GM10266 (cell line): ENCODE data around the gene ELFN1.

Experiments used
- DNase-seq: peaks from one replicate; pipeline ENCODE4 v3.0.0; 2012; ENCODE audit errors: extremely low spot score
- TF ChIP-seq, protein P1 (sequence below): IDR thresholded peaks from 2 replicates; pipeline ENCODE4 v1.5.1; 2012; ENCODE audit warnings: mild to moderate bottlenecking, low read depth; ENCODE audit not compliant: control insufficient read depth, insufficient read depth; ENCODE audit errors: missing control alignments

ELFN1 gene

DNA sequence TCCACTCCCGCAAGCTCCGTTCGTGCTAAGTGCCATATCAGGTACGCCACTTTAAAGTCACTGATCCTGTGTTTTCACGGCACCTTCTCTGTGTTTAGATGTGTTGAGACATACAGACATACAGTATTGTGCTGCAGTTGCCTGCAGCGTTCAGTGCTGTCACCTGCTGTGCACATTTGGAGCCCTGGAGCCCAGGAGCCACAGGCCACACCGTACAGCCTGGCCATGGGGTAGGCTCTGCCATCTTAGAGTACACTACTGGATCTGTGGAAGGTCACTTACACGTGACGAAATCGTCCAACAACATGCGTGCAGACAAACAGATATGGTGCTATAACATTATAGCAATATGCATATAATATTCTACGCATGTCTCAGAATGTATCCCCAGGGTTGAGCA lies 111.3 kb downstream of the ELFN1 start:
- TF ChIP-seq, protein P1, sequence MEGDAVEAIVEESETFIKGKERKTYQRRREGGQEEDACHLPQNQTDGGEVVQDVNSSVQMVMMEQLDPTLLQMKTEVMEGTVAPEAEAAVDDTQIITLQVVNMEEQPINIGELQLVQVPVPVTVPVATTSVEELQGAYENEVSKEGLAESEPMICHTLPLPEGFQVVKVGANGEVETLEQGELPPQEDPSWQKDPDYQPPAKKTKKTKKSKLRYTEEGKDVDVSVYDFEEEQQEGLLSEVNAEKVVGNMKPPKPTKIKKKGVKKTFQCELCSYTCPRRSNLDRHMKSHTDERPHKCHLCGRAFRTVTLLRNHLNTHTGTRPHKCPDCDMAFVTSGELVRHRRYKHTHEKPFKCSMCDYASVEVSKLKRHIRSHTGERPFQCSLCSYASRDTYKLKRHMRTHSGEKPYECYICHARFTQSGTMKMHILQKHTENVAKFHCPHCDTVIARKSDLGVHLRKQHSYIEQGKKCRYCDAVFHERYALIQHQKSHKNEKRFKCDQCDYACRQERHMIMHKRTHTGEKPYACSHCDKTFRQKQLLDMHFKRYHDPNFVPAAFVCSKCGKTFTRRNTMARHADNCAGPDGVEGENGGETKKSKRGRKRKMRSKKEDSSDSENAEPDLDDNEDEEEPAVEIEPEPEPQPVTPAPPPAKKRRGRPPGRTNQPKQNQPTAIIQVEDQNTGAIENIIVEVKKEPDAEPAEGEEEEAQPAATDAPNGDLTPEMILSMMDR: no peak

GRCh38 chr7:1785839-1786238 lies 115.8 kb downstream of the ELFN1 start:
- TF ChIP-seq, protein P1: no peak
- no peak for DNase-seq

More for the DNA sequence above, 111.3 kb downstream of the ELFN1 start:
- DNase-seq: no peak

DNA sequence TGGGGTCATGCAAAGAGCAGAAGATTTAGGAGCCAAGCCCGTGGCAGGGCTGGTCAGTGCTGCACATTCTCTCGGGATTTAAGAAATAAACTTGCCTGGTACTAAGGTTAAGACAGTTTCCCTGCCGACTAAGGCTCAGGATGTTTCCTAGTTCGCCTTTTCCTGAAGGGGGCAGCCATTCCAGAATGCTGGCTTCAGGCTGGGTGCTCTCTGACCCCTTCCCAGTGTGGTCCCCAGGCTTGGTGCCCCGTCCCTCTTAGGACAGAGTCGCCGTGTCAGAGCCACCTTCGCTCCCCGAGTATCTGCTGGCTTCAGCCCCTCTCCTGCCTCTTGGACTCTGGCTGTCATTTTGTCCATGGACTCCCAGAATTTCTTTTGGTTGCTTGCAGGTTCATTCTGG lies 117.2 kb downstream of the ELFN1 start:
- TF ChIP-seq, protein P1: no peak
- no peak for DNase-seq

DNA sequence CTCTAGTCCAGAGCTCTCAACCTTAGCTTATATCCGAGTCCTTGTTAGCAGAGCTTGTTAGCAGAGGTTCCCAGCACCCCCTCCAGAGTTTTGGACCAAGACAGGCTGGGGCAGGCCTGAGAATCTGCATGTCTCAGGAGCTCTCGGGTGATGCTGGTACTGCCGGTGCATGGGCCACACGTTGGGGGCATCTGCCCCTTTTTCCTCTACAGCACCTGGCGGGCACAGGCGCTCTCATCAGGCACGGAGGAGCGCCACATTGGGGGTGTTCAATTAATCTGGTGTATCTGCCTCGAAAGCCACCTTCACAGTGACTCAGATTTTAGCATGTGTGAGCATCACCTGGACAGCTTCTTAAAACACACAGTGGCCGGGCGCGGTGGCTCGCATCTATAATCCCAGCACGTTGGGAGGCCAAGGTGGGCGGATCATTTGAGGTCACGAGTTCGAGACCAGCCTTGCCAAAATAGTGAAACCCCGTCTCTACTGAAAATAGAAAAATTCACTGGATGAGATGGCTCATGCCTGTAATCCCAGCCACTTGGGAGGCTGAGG lies 117.7 kb downstream of the ELFN1 start:
- TF ChIP-seq, protein P1: no peak
- no peak for DNase-seq

DNA sequence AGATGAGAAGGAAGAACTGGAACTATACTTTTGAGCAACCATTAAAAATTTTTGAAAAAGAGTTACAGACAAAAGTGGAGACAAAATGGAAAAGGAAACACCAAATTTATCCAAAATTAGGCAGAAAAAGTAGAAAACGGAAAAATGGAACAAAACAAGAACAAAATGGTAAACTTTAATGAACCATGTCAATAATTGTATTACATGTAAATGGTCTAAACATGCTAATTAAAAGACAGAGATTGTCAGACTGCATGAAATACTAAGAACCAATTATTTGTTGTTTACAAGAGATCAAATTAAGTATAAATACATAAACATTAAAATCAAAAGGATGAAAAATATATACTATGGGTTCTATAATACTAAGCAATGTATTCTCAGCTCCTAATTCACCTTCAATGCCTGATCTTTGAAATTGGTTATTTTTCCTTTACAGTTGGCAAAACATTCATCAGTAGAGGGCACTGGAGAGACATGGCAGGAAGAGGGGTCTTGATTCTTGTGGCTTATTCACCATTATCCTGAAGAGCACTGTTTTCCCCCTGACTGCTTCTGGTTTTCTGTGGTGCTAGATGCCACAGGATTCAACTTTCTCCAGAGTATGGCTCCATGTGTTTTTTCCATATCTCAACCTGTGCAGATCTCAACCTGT lies 124.9 kb downstream of the ELFN1 start:
- TF ChIP-seq, protein P1: peak; percentile 22
- no peak for DNase-seq
